Parathyroid adenoma (tissue), 2 donors: Measurements from ENCODE around the gene TFE3.

ENCODE experiments used
- H2AFZ ChIP-seq: fragments of 300-600 bp; sonication (generic); one replicate; pipeline ENCODE4 v1.7.0; 2017; ENCODE audit warnings: antibody characterized with exemption, mild to moderate bottlenecking
- H3K27ac ChIP-seq: fragments of 300-600 bp; sonication (generic); one replicate; pipeline ENCODE4 v1.7.0; 2017
- H3K27me3 ChIP-seq: fragments of 300-600 bp; sonication (generic); one replicate; pipeline ENCODE4 v1.7.0; 2017; ENCODE audit warnings: low read length; ENCODE audit not compliant: control insufficient read depth, insufficient read depth
- H3K36me3 ChIP-seq: fragments of 300-600 bp; sonication (generic); one replicate; pipeline ENCODE4 v1.7.0; 2017; ENCODE audit warnings: low read length; ENCODE audit not compliant: control insufficient read depth, insufficient read depth
- H3K4me1 ChIP-seq: fragments of 300-600 bp; sonication (generic); one replicate; pipeline ENCODE4 v1.7.0; 2017; ENCODE audit warnings: control low read depth
- H3K4me2 ChIP-seq: fragments of 300-600 bp; sonication (generic); one replicate; pipeline ENCODE4 v1.7.0; 2017; ENCODE audit warnings: low read length
- H3K4me3 ChIP-seq: fragments of 300-600 bp; sonication (generic); one replicate; pipeline ENCODE4 v1.7.0; 2017; ENCODE audit warnings: low read depth, low read length
- H3K79me2 ChIP-seq: fragments of 300-600 bp; sonication (generic); one replicate; pipeline ENCODE4 v1.7.0; 2017; ENCODE audit warnings: control low read depth
- H3K9ac ChIP-seq: fragments of 300-600 bp; sonication (generic); one replicate; pipeline ENCODE4 v1.7.0; 2017; ENCODE audit warnings: mild to moderate bottlenecking
- H3K9me3 ChIP-seq: fragments of 300-600 bp; sonication (generic); one replicate; pipeline ENCODE4 v1.7.0; 2017; ENCODE audit warnings: low read length; ENCODE audit not compliant: control insufficient read depth
- CTCF ChIP-seq: fragments of 300-600 bp; sonication (generic); IDR thresholded peaks from one replicate; pipeline ENCODE4 v1.7.0; 2017; ENCODE audit warnings: antibody characterized with exemption, mild to moderate bottlenecking
- donor health status: primary hyperparathyroidism.

Gene TFE3

GRCh38 chrX:49037883-49038475 lies 5.2 kb downstream of the TFE3 start:
- no peak overlapping the region for H3K27ac ChIP-seq
- no peaks in the 10 kb centered on the region for H3K36me3 ChIP-seq

GRCh38 chrX:49030283-49030682 lies 12.9 kb downstream of the TFE3 start:
- H2AFZ ChIP-seq, result no peak overlapping the region
- no peak for TF ChIP-seq CTCF
- no peaks in the 10 kb centered on the region for H3K9me3 ChIP-seq
- H3K4me2 ChIP-seq, result no peak overlapping the region
- no peaks in the 10 kb centered on the region for H3K36me3 ChIP-seq
- no peak overlapping the region for H3K9ac ChIP-seq
- no peaks in the 10 kb centered on the region for H3K27me3 ChIP-seq
- no peaks in the 10 kb centered on the region for H3K4me1 ChIP-seq
- H3K27ac ChIP-seq, result no peak overlapping the region
- H3K4me3 ChIP-seq, result no peak overlapping the region
- H3K79me2 ChIP-seq, result no peaks in the 10 kb centered on the region

More at GRCh38 chrX:49037883-49038475, 5.2 kb downstream of the TFE3 start:
- H3K79me2 ChIP-seq, result peaks cover 8% of the 10 kb centered on the region
- H3K9me3 ChIP-seq, result no peaks in the 10 kb centered on the region
- H3K4me1 ChIP-seq, result peaks cover 3% of the 10 kb centered on the region
- H3K27me3 ChIP-seq, result no peaks in the 10 kb centered on the region
- H3K9ac ChIP-seq, result no peak overlapping the region
- no peak overlapping the region for H3K4me3 ChIP-seq
- no peak overlapping the region for H2AFZ ChIP-seq
- no peak for TF ChIP-seq CTCF
- H3K4me2 ChIP-seq, result no peak overlapping the region

- no peak overlapping the region for H3K4me3 ChIP-seq
- no peak overlapping the region for H2AFZ ChIP-seq
- no peaks in the 10 kb centered on the region for H3K79me2 ChIP-seq
- H3K36me3 ChIP-seq, result no peaks in the 10 kb centered on the region
- H3K9ac ChIP-seq, result no peak overlapping the region
- H3K4me1 ChIP-seq, result no peaks in the 10 kb centered on the region
- H3K4me2 ChIP-seq, result no peak overlapping the region
- no peaks in the 10 kb centered on the region for H3K9me3 ChIP-seq
- H3K27ac ChIP-seq, result no peak overlapping the region
- TF ChIP-seq CTCF, result no peak
- no peaks in the 10 kb centered on the region for H3K27me3 ChIP-seq
Measured at GRCh38 chrX:49029876-49030275, 13.3 kb downstream of the TFE3 start.

- no peak overlapping the region for H3K9ac ChIP-seq
- H3K36me3 ChIP-seq, result no peaks in the 10 kb centered on the region
- H3K79me2 ChIP-seq, result no peaks in the 10 kb centered on the region
- no peak overlapping the region for H3K4me2 ChIP-seq
- H2AFZ ChIP-seq, result no peak overlapping the region
- no peak overlapping the region for H3K4me3 ChIP-seq
- H3K27me3 ChIP-seq, result no peaks in the 10 kb centered on the region
- no peak overlapping the region for H3K27ac ChIP-seq
- TF ChIP-seq CTCF, result no peak
- no peaks in the 10 kb centered on the region for H3K9me3 ChIP-seq
- no peaks in the 10 kb centered on the region for H3K4me1 ChIP-seq
Measured at GRCh38 chrX:49019599-49020249, 23.4 kb downstream of the TFE3 start.

GRCh38 chrX:49019050-49019449 lies 24.1 kb downstream of the TFE3 start:
- no peaks in the 10 kb centered on the region for H3K79me2 ChIP-seq

More at GRCh38 chrX:49019050-49019449, 24.1 kb downstream of the TFE3 start:
- no peaks in the 10 kb centered on the region for H3K27me3 ChIP-seq
- H3K27ac ChIP-seq, result no peak overlapping the region
- H3K4me2 ChIP-seq, result no peak overlapping the region
- H3K36me3 ChIP-seq, result no peaks in the 10 kb centered on the region
- no peaks in the 10 kb centered on the region for H3K4me1 ChIP-seq
- no peak overlapping the region for H2AFZ ChIP-seq
- TF ChIP-seq CTCF, result no peak
- H3K4me3 ChIP-seq, result no peak overlapping the region
- no peak overlapping the region for H3K9ac ChIP-seq
- no peaks in the 10 kb centered on the region for H3K9me3 ChIP-seq
